Upper lobe of left lung (tissue), 4 donors: ENCODE results near the gene DNAJB8.

Experiments
- CTCF ChIP-seq, 6 experiments: fragments of 450-650 bp in 4 of 6; fragments of 200-600 bp in 2 of 6; sonication (generic) in 2 of 6; IDR thresholded peaks; one replicate each; pipeline ENCODE4 v1.5.1; 2016 to 2019; ENCODE audit warnings: antibody characterized with exemption in 6 of 6
- POLR2A ChIP-seq, 4 donors: fragments of 450-650 bp; IDR thresholded peaks; one replicate each; pipeline ENCODE4 v1.5.1; 2016 to 2017; ENCODE audit warnings: antibody characterized with exemption in 4 of 4, mild to moderate bottlenecking in 2 of 4

GRCh38 chr3:128442949-128443348 is 23.7 kb downstream of the DNAJB8 start:
- no peak for TF ChIP-seq CTCF (IDR thresholded peaks at IDR 0.05)
- TF ChIP-seq POLR2A (IDR thresholded peaks at IDR 0.05), result no peak
